Ishikawa (cell line): ENCODE data around the gene TCP11L2.

Experiments
- CEBPB ChIP-seq: IDR thresholded peaks from 2 replicates; pipeline ENCODE4 v1.6.1; 2012
- CREB1 ChIP-seq: IDR thresholded peaks from 2 replicates; pipeline ENCODE4 v1.6.1; 2012; ENCODE audit warnings: low read depth
- EGR1 ChIP-seq: IDR thresholded peaks from 2 replicates; pipeline ENCODE4 v1.6.1; 2012
- EP300 ChIP-seq: IDR thresholded peaks from 2 replicates; pipeline ENCODE4 v1.6.1; 2012; ENCODE audit warnings: borderline replicate concordance
- FOXM1 ChIP-seq: IDR thresholded peaks from 2 replicates; pipeline ENCODE4 v1.6.1; 2012; ENCODE audit warnings: low read depth, borderline replicate concordance
- NFIC ChIP-seq: IDR thresholded peaks from 2 replicates; pipeline ENCODE4 v1.6.1; 2012
- RAD21 ChIP-seq: IDR thresholded peaks from 2 replicates; pipeline ENCODE4 v1.6.1; 2012; ENCODE audit warnings: low read depth
- TAF1 ChIP-seq: IDR thresholded peaks from 2 replicates; pipeline ENCODE4 v1.6.1; 2012; ENCODE audit warnings: low read depth, mild to moderate bottlenecking
- TCF12 ChIP-seq: IDR thresholded peaks from 2 replicates; pipeline ENCODE4 v1.6.1; 2012; ENCODE audit warnings: low read depth
- TEAD4 ChIP-seq: IDR thresholded peaks from 2 replicates; pipeline ENCODE4 v1.6.1; 2012
- YY1 ChIP-seq: IDR thresholded peaks from 2 replicates; pipeline ENCODE4 v1.6.1; 2012; ENCODE audit warnings: low read depth
- ZBTB7A ChIP-seq: IDR thresholded peaks from 2 replicates; pipeline ENCODE4 v1.6.1; 2012; ENCODE audit warnings: low read depth
- TF ChIP-seq, protein P1 (sequence below): IDR thresholded peaks from 2 replicates; pipeline ENCODE4 v1.6.1; 2012
- TF ChIP-seq, protein P2 (sequence below): IDR thresholded peaks from 2 replicates; pipeline ENCODE4 v1.6.1; 2012
- TF ChIP-seq, protein P3 (sequence below): IDR thresholded peaks from 2 replicates; pipeline ENCODE4 v1.6.1; 2012; ENCODE audit warnings: low read depth, mild to moderate bottlenecking

The TCP11L2 gene

DNA sequence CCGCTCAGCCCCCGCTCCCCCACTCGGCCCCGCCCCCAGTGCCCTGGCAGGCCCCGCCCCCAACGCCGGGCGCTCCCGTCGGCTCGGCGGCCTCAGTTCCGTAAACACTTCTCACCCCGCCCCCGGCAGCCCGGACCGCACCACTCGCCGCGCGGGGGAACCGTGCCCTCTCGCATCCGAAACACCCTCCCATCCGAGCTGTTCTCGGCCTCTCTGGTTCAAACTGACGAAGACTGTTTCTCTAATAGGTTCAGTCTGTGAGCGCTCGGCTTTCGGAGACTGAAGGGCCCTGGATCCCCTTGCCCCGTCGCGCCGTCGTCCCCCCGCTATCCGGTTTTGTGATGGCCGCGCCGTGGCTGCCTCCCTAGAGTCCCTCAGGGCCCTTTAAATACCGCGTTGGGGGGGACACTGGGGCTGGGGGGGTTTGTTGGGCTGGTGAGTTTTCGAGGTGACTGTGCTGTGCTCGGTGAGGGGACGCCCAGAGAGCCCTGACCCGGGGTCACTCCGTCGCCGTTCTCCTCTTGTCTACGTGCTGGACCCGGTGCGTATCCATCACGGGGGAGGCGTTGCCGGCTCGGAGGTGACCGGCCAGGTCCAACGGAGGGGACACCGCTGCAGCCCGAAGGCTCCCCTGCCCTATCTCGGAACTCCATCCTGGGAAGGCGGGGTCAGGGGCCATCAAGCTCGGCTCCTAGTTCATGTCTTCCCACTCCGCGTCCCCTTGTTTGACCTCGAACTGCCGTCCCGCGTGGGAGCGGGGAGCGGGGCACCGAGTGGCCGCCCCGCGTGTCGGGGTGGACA is at the start of gene TCP11L2:
Gene TCP11L2, plus strand, starts transcription at position 333 of the 801 bp plus-strand sequence. CDS start 8,343 bp downstream, outside the sequence.
- TF ChIP-seq, protein P1, sequence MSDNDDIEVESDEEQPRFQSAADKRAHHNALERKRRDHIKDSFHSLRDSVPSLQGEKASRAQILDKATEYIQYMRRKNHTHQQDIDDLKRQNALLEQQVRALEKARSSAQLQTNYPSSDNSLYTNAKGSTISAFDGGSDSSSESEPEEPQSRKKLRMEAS = peak; percentile 71
- TF ChIP-seq ZBTB7A (no peak), FOXM1 (peak; percentile 31; the same call in 1 of the 2 replicates), YY1 (0 out of 2 replicates have a peak, but pooled peaks have one; percentile 46), CREB1 (0 out of 2 replicates have a peak, but pooled peaks have one; percentile 19), RAD21 (no peak), NFIC (no peak), TAF1 (no peak), EGR1 (0 out of 2 replicates have a peak, but pooled peaks have one; percentile 4), TCF12 (no peak), EP300 (peak; percentile 62; the same call in 1 of the 2 replicates), TEAD4 (0 out of 2 replicates have a peak, but pooled peaks have one; percentile 46), CEBPB (no peak)
- TF ChIP-seq, protein P2, sequence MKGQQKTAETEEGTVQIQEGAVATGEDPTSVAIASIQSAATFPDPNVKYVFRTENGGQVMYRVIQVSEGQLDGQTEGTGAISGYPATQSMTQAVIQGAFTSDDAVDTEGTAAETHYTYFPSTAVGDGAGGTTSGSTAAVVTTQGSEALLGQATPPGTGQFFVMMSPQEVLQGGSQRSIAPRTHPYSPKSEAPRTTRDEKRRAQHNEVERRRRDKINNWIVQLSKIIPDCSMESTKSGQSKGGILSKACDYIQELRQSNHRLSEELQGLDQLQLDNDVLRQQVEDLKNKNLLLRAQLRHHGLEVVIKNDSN = no peak
- TF ChIP-seq, protein P3, sequence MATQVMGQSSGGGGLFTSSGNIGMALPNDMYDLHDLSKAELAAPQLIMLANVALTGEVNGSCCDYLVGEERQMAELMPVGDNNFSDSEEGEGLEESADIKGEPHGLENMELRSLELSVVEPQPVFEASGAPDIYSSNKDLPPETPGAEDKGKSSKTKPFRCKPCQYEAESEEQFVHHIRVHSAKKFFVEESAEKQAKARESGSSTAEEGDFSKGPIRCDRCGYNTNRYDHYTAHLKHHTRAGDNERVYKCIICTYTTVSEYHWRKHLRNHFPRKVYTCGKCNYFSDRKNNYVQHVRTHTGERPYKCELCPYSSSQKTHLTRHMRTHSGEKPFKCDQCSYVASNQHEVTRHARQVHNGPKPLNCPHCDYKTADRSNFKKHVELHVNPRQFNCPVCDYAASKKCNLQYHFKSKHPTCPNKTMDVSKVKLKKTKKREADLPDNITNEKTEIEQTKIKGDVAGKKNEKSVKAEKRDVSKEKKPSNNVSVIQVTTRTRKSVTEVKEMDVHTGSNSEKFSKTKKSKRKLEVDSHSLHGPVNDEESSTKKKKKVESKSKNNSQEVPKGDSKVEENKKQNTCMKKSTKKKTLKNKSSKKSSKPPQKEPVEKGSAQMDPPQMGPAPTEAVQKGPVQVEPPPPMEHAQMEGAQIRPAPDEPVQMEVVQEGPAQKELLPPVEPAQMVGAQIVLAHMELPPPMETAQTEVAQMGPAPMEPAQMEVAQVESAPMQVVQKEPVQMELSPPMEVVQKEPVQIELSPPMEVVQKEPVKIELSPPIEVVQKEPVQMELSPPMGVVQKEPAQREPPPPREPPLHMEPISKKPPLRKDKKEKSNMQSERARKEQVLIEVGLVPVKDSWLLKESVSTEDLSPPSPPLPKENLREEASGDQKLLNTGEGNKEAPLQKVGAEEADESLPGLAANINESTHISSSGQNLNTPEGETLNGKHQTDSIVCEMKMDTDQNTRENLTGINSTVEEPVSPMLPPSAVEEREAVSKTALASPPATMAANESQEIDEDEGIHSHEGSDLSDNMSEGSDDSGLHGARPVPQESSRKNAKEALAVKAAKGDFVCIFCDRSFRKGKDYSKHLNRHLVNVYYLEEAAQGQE = no peak

- no peak for TF ChIP-seq TCF12
- no peak for TF ChIP-seq RAD21
- peak; percentile 65 for TF ChIP-seq NFIC
These were observed 47.8 kb upstream of the TCP11L2 start for GRCh38 chr12:106254724-106255123.

DNA sequence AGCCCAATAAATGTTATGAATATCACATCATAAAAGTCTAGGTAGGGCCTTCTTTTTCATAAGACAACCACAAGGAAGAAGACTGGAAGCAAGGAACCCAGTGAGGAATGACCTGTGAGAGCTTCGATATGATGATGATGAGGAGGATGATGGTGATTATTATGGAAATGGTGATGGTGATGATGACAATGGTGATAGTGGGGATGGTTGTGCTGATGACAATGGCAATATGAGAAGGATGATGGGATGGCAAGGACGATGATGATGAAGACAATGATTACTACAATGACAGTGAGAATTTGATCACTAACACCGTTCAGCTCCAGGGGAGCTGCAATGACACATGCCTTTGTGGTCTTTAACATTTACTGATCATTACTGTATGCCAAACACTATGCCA is 47.0 kb upstream of the TCP11L2 start:
- no peak for TF ChIP-seq NFIC
- no peak for TF ChIP-seq CREB1
- no peak for TF ChIP-seq TAF1
- no peak for TF ChIP-seq TEAD4
- no peak for TF ChIP-seq ZBTB7A
- TF ChIP-seq CEBPB = no peak
- TF ChIP-seq EGR1 = no peak
- TF ChIP-seq, protein P2 = no peak
- no peak for TF ChIP-seq YY1
- TF ChIP-seq, protein P1 = no peak
- no peak for TF ChIP-seq FOXM1
- TF ChIP-seq, protein P3 = no peak
- no peak for TF ChIP-seq RAD21

DNA sequence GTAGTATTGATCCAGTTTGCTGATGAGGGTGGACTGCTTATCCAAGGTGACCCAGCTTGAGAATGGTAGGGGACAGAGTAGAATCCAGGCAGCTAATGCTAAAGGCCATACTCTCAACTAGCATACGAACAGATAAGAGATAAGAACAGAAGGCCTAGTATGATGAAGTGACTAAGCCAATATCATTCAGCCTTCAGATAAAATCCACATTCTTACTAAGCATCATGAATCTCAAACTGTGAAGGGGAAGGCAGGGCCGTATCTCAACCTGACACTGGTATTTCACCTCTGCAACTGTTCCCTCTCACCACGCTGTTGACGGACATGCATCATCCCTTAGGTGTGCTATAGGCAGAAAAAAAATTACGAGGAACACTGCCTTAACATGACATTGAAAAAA is 46.6 kb upstream of the TCP11L2 start:
- TF ChIP-seq NFIC (no peak), EP300 (no peak), TEAD4 (no peak), TCF12 (no peak), ZBTB7A (no peak), TAF1 (no peak), CREB1 (no peak), FOXM1 (no peak), EGR1 (no peak), YY1 (no peak), RAD21 (no peak), CEBPB (no peak)
- TF ChIP-seq, protein P2 = no peak
- TF ChIP-seq, protein P3 = no peak
- TF ChIP-seq, protein P1 = no peak
